Esophagus muscularis mucosa (tissue), 4 donors: ENCODE results near the gene TRIP13. TPM values are rescaled to one million over a fixed set of nuclear protein-coding genes. Genes with fewer than 3 reads are reported as not detected.

ENCODE experiments used
- DNase-seq: peaks from one replicate; pipeline ENCODE4 v3.0.0-alpha.2; 2017; ENCODE audit errors: extremely low spot score
- H3K27ac ChIP-seq, 4 donors: fragments of 200-600 bp; sonication (generic); replicated peaks in 1 of 4; 1 replicate in 3 of 4; 2 replicates in 1 of 4; pipeline ENCODE4 v1.5.1; 2016 to 2019; ENCODE audit warnings: mild to moderate bottlenecking in 1 of 4
- H3K27me3 ChIP-seq, 4 donors: fragments of 200-600 bp; sonication (generic); one replicate each; pipeline versions ENCODE4 v1.5.1 to v1.6.0; 2016 to 2019
- H3K36me3 ChIP-seq, 4 donors: fragments of 200-600 bp; sonication (generic); one replicate each; pipeline ENCODE4 v1.5.1; 2016 to 2019
- H3K4me1 ChIP-seq, 4 donors: fragments of 200-600 bp; sonication (generic); one replicate each; pipeline ENCODE4 v1.5.1; 2016 to 2019
- H3K4me3 ChIP-seq, 4 donors: fragments of 200-600 bp; sonication (generic); 1 replicate in 2 of 4; 2 replicates in 2 of 4; pipeline ENCODE4 v1.5.1; 2016 to 2019; ENCODE audit warnings: mild to moderate bottlenecking in 4 of 4, moderate library complexity in 1 of 4
- H3K9me3 ChIP-seq, 4 donors: fragments of 200-600 bp; sonication (generic); 1 replicate in 3 of 4; 2 replicates in 1 of 4; pipeline ENCODE4 v1.5.1; 2016 to 2019
- CTCF ChIP-seq, 3 experiments: fragments of 200-600 bp in 2 of 3; fragments of 450-650 bp in 1 of 3; sonication (generic) in 2 of 3; IDR thresholded peaks; one replicate each; pipeline ENCODE4 v1.5.1; 2017 to 2019; ENCODE audit warnings: antibody characterized with exemption in 3 of 3, mild to moderate bottlenecking in 2 of 3, moderate library complexity in 1 of 3
- EP300 ChIP-seq: sonication (generic); formaldehyde crosslinking; IDR thresholded peaks from one replicate; pipeline ENCODE4 v1.6.1; 2017; ENCODE audit warnings: antibody characterized with exemption
- POLR2A ChIP-seq: fragments of 450-650 bp; IDR thresholded peaks from one replicate; pipeline ENCODE4 v1.6.1; 2017; ENCODE audit warnings: antibody characterized with exemption, moderate library complexity, mild to moderate bottlenecking, low read depth
- POLR2AphosphoS5 ChIP-seq, 2 donors: sonication (generic); formaldehyde crosslinking; IDR thresholded peaks; one replicate each; pipeline ENCODE4 v1.6.1; 2017; ENCODE audit warnings: antibody characterized with exemption in 2 of 2
- WGBS: methylation state at CpG from one replicate; pipeline ENCODE4 v1.1.5; 2018; 5-methylcytosine and 5-hydroxymethylcytosine counted together
- intact Hi-C: fragments of 100-400 bp; cut with DNase I; formaldehyde crosslinking; loops from one replicate; pipeline ENCODE4 v1.15.1; 2023
- total RNA-seq, 4 donors: library from RNA; depleted of rRNA; stranded (reverse); fragments of >200 nt; gene quantifications; one replicate each; pipeline versions ENCODE4 v1.1.0 to v1.2.1, GENCODE V29; 2016

Gene TRIP13
- total RNA-seq, 4 donors from 2014 or later: 0.65 to 0.92 (median 0.66) TPM; not detected in 1

GRCh38 chr5:862367-863243 is 30.1 kb upstream of the TRIP13 start:
- WGBS: 78% methylated on average over 10 of the region's 25 CpGs
- Histone ChIP-seq H3K9me3 (no peaks in the 10 kb centered on the region), H3K27me3 (no peaks in the 10 kb centered on the region), H3K36me3 (peaks cover 38 to 66% (median 61%) of the 10 kb centered on the region in 4 donors), H3K27ac (no peak overlapping the region), H3K4me1 (peaks cover 0 to 16% (median 12%) of the 10 kb centered on the region in 4 donors), H3K4me3 (no peak overlapping the region)
- intact Hi-C loops: no loop called here
- TF ChIP-seq POLR2A: no peak
- no peak for TF ChIP-seq CTCF (IDR thresholded peaks at IDR 0.05)
- no peak for TF ChIP-seq EP300
- no peak for TF ChIP-seq POLR2AphosphoS5 (IDR thresholded peaks at IDR 0.05)
- no peak for DNase-seq

DNA sequence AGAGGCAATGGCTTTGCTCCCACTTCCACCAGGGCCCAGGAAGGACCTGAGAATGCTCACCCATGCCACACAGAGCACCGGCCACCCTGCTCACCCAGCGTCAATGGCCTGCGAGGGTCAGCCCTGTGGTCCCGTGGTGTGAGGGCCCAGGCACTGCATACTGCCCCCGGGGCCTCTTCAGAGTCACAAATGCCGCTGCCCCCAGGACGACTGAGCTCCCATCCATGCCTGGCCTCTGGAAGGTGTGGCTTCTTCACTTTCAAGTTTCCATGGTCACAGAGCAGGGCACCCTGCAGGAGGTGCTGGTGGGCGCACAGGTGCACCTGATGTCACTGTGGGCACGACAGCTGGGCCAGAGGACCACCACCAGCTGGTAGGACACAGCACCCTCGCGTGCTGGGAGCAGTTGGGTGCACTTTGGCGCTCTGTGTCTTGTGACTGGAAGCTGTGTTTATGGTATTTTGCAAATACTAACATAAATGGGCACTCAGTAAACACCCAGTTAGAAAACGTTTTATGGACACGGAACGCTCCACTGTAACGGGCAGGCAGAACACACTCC is 29.4 kb upstream of the TRIP13 start:
- peaks cover 0 to 16% (median 12%) of the 10 kb centered on the region in 4 donors for H3K4me1 ChIP-seq
- no peak for TF ChIP-seq POLR2A
- TF ChIP-seq CTCF (IDR thresholded peaks at IDR 0.05): no peak
- no peak for TF ChIP-seq POLR2AphosphoS5 (IDR thresholded peaks at IDR 0.05)
- no peak for TF ChIP-seq EP300
- H3K9me3 ChIP-seq: no peaks in the 10 kb centered on the region
- no peak for DNase-seq
- H3K4me3 ChIP-seq: no peak overlapping the region
- H3K27ac ChIP-seq: no peak overlapping the region
- intact Hi-C loops: no loop called here
- H3K27me3 ChIP-seq: no peaks in the 10 kb centered on the region
- peaks cover 41 to 74% (median 68%) of the 10 kb centered on the region in 4 donors for H3K36me3 ChIP-seq
- WGBS: 87% methylated on average over 9 of the region's 16 CpGs

DNA sequence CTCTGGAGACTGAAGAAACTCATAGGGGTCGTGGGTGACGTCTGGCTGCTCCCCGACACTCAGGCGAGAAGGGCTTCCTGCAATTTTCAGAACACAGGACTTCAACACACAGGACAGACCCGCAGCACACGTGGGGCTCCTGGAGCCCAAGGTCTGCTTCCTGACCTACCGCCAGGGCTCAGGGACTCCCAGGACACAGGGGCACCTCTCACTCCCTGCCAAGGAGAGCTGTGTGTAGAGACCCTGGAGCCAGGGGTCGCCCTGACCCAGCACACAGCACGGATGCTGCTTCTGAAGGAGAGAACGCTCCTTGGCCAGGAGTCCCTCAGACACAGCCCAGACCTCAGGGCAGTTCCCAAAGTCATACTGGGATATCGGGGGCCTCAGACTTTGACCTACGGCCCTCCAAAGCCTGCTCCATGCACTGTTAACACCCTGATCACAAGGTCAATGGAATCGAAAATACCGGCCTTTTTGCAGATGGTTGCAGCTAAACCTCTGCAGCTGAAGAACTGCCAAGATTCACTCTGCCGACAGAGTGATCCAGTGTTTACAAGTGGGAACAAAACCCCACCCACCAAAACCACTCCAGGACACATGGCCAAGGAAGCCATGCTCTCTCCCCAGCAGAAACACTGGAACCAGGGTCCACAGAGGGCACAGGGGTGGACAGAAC is 28.1 kb upstream of the TRIP13 start:
- no peak for DNase-seq
- no peaks in the 10 kb centered on the region for H3K9me3 ChIP-seq
- 63% methylated on average over 10 of the region's 15 CpGs for WGBS
- TF ChIP-seq POLR2AphosphoS5 (IDR thresholded peaks at IDR 0.05): no peak
- TF ChIP-seq POLR2A: no peak
- TF ChIP-seq CTCF (IDR thresholded peaks at IDR 0.05): no peak
- TF ChIP-seq EP300: no peak
- peaks cover 54 to 85% (median 80%) of the 10 kb centered on the region in 4 donors for H3K36me3 ChIP-seq
- no peaks in the 10 kb centered on the region for H3K27me3 ChIP-seq
- intact Hi-C loops: no loop called here
- peak overlapping the region in 1 of 4 donors; percentile 4 for H3K27ac ChIP-seq
- peaks cover 0 to 16% (median 12%) of the 10 kb centered on the region in 4 donors for H3K4me1 ChIP-seq
- H3K4me3 ChIP-seq: no peak overlapping the region

DNA sequence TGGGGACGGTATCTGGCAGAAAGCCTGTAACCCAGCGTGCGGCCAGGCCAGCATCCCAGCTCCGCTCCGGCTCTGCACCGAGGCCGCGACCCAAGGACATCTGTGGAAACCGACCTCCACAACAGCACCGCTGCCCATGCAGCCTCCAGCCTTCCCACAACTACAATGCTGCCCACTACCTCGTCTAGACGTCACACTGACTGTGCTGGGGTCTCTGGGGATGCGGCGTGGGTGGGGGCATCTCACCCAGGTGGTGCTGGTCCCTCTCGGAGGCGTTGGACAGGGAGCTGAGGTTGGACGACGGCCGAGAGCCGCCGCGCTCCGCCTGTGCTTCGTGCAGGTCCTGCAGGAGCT is 27.5 kb upstream of the TRIP13 start:
- Histone ChIP-seq H3K4me3 (no peak overlapping the region), H3K9me3 (no peaks in the 10 kb centered on the region), H3K4me1 (peaks cover 0 to 16% (median 12%) of the 10 kb centered on the region in 4 donors), H3K27me3 (no peaks in the 10 kb centered on the region), H3K36me3 (peaks cover 59 to 85% (median 81%) of the 10 kb centered on the region in 4 donors), H3K27ac (peak overlapping the region in 1 of 4 donors; percentile 4)
- DNase-seq: no peak
- intact Hi-C loops: no loop called here
- WGBS: 89% methylated on average over 23 of the region's 24 CpGs
- TF ChIP-seq POLR2A (no peak), POLR2AphosphoS5 (IDR thresholded peaks at IDR 0.05) (no peak)

- Histone ChIP-seq H3K4me3 (no peak overlapping the region), H3K27me3 (no peaks in the 10 kb centered on the region), H3K27ac (no peak overlapping the region), H3K36me3 (peaks cover 62 to 91% (median 86%) of the 10 kb centered on the region in 4 donors), H3K9me3 (no peaks in the 10 kb centered on the region), H3K4me1 (peaks cover 0 to 16% (median 12%) of the 10 kb centered on the region in 4 donors)
- 100% methylated on average over 1 of the region's 10 CpGs for WGBS
- TF ChIP-seq CTCF (IDR thresholded peaks at IDR 0.05): no peak
- no peak for TF ChIP-seq POLR2AphosphoS5 (IDR thresholded peaks at IDR 0.05)
- no peak for TF ChIP-seq POLR2A
- no peak for TF ChIP-seq EP300
- no peak for DNase-seq
- intact Hi-C loops: no loop called here
Observed at GRCh38 chr5:865771-866170, 26.9 kb upstream of the TRIP13 start.
